Smooth muscle cell (in vitro differentiated cells): ENCODE data around the gene PMAIP1. TPM values are rescaled to one million over a fixed set of nuclear protein-coding genes. Genes with fewer than 3 reads are reported as not detected.
A peak's percentile ranks its signal among the peaks of the same experiment; 100 is the strongest.

Source experiments
- DNase-seq: peaks from one replicate; lab custom pipeline; 2025; ENCODE audit not compliant: unreplicated experiment; lab: John Stamatoyannopoulos, UW
- H2AFZ ChIP-seq: fragments of 200-600 bp; sonication (generic); 2 replicates; pipeline ENCODE4 v1.6.0; 2016; ENCODE audit warnings: antibody characterized with exemption, low read depth, mild to moderate bottlenecking
- H3F3A ChIP-seq: fragments of 200-600 bp; sonication (generic); 2 replicates; pipeline ENCODE4 v1.6.0; 2017; ENCODE audit warnings: antibody characterized with exemption, low read depth
- H3K27ac ChIP-seq: fragments of 200-600 bp; sonication (generic); 2 replicates; pipeline ENCODE4 v1.5.1; 2016; ENCODE audit warnings: low read depth, mild to moderate bottlenecking
- H3K27me3 ChIP-seq: fragments of 200-600 bp; sonication (generic); 2 replicates; pipeline ENCODE4 v1.6.1; 2016; ENCODE audit warnings: low read depth, mild to moderate bottlenecking
- H3K36me3 ChIP-seq: fragments of 200-600 bp; sonication (generic); 2 replicates; pipeline ENCODE4 v1.5.1; 2016; ENCODE audit warnings: low read depth
- H3K4me1 ChIP-seq: fragments of 200-600 bp; sonication (generic); 2 replicates; pipeline ENCODE4 v1.5.1; 2016; ENCODE audit warnings: low read depth
- H3K4me2 ChIP-seq: fragments of 200-600 bp; sonication (generic); 2 replicates; pipeline ENCODE4 v1.6.0; 2016; ENCODE audit warnings: mild to moderate bottlenecking
- H3K4me3 ChIP-seq: fragments of 200-600 bp; sonication (generic); 2 replicates; pipeline ENCODE4 v1.5.1; 2016; ENCODE audit warnings: mild to moderate bottlenecking
- H3K79me2 ChIP-seq: fragments of 200-600 bp; sonication (generic); 2 replicates; pipeline ENCODE4 v1.6.0; 2016; ENCODE audit warnings: low read depth, mild to moderate bottlenecking
- H3K9ac ChIP-seq: fragments of 200-600 bp; sonication (generic); 2 replicates; pipeline ENCODE4 v1.6.0; 2016; ENCODE audit warnings: low read depth
- H3K9me3 ChIP-seq: fragments of 200-600 bp; sonication (generic); replicated peaks from 2 replicates; pipeline ENCODE4 v1.5.1; 2016; ENCODE audit warnings: low read depth
- H4K20me1 ChIP-seq: fragments of 200-600 bp; sonication (generic); 2 replicates; pipeline ENCODE4 v1.6.0; 2016; ENCODE audit warnings: low read depth
- CTCF ChIP-seq: fragments of 200-600 bp; sonication (generic); IDR thresholded peaks from 2 replicates; pipeline ENCODE4 v1.5.1; 2017; ENCODE audit warnings: borderline replicate concordance, mild to moderate bottlenecking, antibody characterized with exemption; ENCODE audit not compliant: insufficient read depth, poor library complexity, severe bottlenecking
- WGBS: methylation state at CpG from one replicate; pipeline ENCODE4 v1.1.7; 2016; ENCODE audit warnings: low lambda C conversion rate; 5-methylcytosine and 5-hydroxymethylcytosine counted together
- polyA plus RNA-seq: library from polyadenylated mRNA; unstranded; fragments of >200 nt; fragmentation: Nextera tagmentation; extraction: Ambion mirVana; gene quantifications from 2 replicates; pipeline ENCODE4 v1.2.1, GENCODE V29; 2016
- total RNA-seq: library from RNA; depleted of rRNA; stranded (reverse); fragments of >200 nt; gene quantifications from 2 replicates; pipeline ENCODE4 v1.2.3, GENCODE V29; 2014

Gene PMAIP1
- total and polyA plus RNA-seq, 2 experiments from 2014 or later, result 18.0 to 37.5 TPM

DNA sequence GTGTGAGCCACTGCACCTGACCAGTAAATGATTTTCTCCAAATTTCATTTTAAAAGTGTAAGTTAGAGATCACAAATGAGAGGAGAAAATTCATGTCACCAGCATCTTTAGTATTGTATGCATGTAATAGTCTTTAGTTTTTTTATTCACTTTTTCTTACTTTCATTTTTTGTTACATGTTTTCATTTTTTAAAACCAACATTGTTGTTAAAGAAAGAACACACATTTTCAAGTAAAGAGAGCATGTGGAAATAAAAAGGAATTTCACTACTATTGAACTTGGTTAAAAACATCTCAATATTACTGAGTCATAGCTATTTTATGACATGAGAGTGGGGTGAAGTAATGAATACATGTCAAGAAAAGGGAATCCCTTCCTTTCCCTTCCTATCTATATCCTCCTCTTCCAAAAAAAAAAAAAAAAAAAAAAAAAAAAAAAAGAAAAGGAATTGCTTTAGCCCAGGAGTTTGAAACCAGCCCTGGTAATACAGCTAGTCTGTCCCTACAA is 29.1 kb upstream of the PMAIP1 start:
- Histone ChIP-seq H3K4me1 (peaks cover 13% of the 10 kb centered on the region), H3K27ac (no peak overlapping the region), H3K27me3 (no peaks in the 10 kb centered on the region), H3F3A (no peaks in the 10 kb centered on the region), H4K20me1 (no peaks in the 10 kb centered on the region), H2AFZ (no peak overlapping the region), H3K4me2 (no peak overlapping the region), H3K9me3 (no peaks in the 10 kb centered on the region), H3K4me3 (no peak overlapping the region), H3K79me2 (no peaks in the 10 kb centered on the region), H3K36me3 (no peaks in the 10 kb centered on the region), H3K9ac (no peak overlapping the region)
- no peak for TF ChIP-seq CTCF
- no peak for DNase-seq

GRCh38 chr18:59871711-59872362 is 28.0 kb upstream of the PMAIP1 start:
- no peak overlapping the region for H3K27ac ChIP-seq
- H3K27me3 ChIP-seq, result no peaks in the 10 kb centered on the region
- H3K4me3 ChIP-seq, result no peak overlapping the region
- H3K9ac ChIP-seq, result no peak overlapping the region
- no peaks in the 10 kb centered on the region for H4K20me1 ChIP-seq
- no peak for DNase-seq
- H3K4me2 ChIP-seq, result no peak overlapping the region
- H3K79me2 ChIP-seq, result no peaks in the 10 kb centered on the region
- no peak for TF ChIP-seq CTCF
- H3F3A ChIP-seq, result no peaks in the 10 kb centered on the region
- no peaks in the 10 kb centered on the region for H3K36me3 ChIP-seq
- H2AFZ ChIP-seq, result no peak overlapping the region
- WGBS, result 78% methylated on average over 10 of the region's 10 CpGs
- peaks cover 13% of the 10 kb centered on the region for H3K4me1 ChIP-seq
- H3K9me3 ChIP-seq, result no peaks in the 10 kb centered on the region

- H3K9me3 ChIP-seq, result no peaks in the 10 kb centered on the region
- peak overlapping the region; percentile 22 for H3K4me3 ChIP-seq
- H3K27me3 ChIP-seq, result no peaks in the 10 kb centered on the region
- peak overlapping the region; percentile 60 for H3K9ac ChIP-seq
- no peaks in the 10 kb centered on the region for H4K20me1 ChIP-seq
- H3K27ac ChIP-seq, result peak overlapping the region; percentile 87
- H2AFZ ChIP-seq, result peak overlapping the region; percentile 51
- DNase-seq, result no peak
- no peaks in the 10 kb centered on the region for H3K79me2 ChIP-seq
- peak overlapping the region; percentile 76 for H3K4me2 ChIP-seq
- peaks cover 13% of the 10 kb centered on the region for H3K4me1 ChIP-seq
- no peaks in the 10 kb centered on the region for H3F3A ChIP-seq
- WGBS, result 35% methylated on average over 2 of the region's 2 CpGs
- H3K36me3 ChIP-seq, result no peaks in the 10 kb centered on the region
- no peak for TF ChIP-seq CTCF
These were observed 26.2 kb upstream of the PMAIP1 start for GRCh38 chr18:59873641-59874040.

DNA sequence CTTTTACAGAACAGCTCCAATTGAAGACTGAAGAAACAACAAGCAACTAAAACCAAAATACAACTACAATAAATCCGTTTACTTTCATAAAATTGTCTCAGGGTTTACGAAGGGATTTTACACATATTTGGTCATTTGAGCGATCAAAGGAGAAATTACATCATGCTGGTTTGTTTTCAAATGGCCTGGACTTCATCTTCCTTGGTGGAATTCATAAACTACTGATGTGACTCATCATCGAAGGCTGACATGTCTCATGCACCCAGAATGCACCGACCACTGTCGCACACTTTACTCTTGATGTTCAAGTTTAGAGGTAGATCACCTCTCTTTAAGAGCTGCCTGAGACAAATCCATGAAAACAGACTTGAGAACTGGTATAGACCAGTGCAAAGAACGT is 25.6 kb upstream of the PMAIP1 start:
- no peaks in the 10 kb centered on the region for H3K9me3 ChIP-seq
- 16% methylated on average over 7 of the region's 7 CpGs for WGBS
- peak overlapping the region; percentile 22 for H3K4me3 ChIP-seq
- H3K9ac ChIP-seq, result peak overlapping the region; percentile 60
- TF ChIP-seq CTCF, result no peak
- H3K4me2 ChIP-seq, result peak overlapping the region; percentile 76
- no peaks in the 10 kb centered on the region for H3K36me3 ChIP-seq
- H3F3A ChIP-seq, result no peaks in the 10 kb centered on the region
- no peak overlapping the region for H2AFZ ChIP-seq
- H4K20me1 ChIP-seq, result no peaks in the 10 kb centered on the region
- DNase-seq, result no peak
- peaks cover 13% of the 10 kb centered on the region for H3K4me1 ChIP-seq
- no peaks in the 10 kb centered on the region for H3K27me3 ChIP-seq
- peak overlapping the region; percentile 87 for H3K27ac ChIP-seq
- no peaks in the 10 kb centered on the region for H3K79me2 ChIP-seq
